HG02884 (cell line): ENCODE data around the gene TERT.

Experiments used
- ATAC-seq: cut with Tn5 transposase; IDR thresholded peaks from one replicate; pipeline ENCODE4 v1.9.1; 2021; ENCODE audit warnings: mild to moderate bottlenecking, moderate library complexity; ENCODE audit not compliant: unreplicated experiment

TERT gene

GRCh38 chr5:1222621-1223277 lies 72.1 kb downstream of the TERT start:
- no peak for ATAC-seq

GRCh38 chr5:1222147-1222546 lies 72.7 kb downstream of the TERT start:
- ATAC-seq, result no peak

- no peak for ATAC-seq
Measured at GRCh38 chr5:1221721-1222120, 73.1 kb downstream of the TERT start.

GRCh38 chr5:1220831-1221230 lies 74.0 kb downstream of the TERT start:
- ATAC-seq, result no peak

- ATAC-seq, result no peak
Measured at GRCh38 chr5:1220351-1220750, 74.5 kb downstream of the TERT start.

GRCh38 chr5:1219768-1220100 lies 75.1 kb downstream of the TERT start:
- no peak for ATAC-seq

- ATAC-seq, result no peak
Measured at GRCh38 chr5:1219098-1219767, 75.6 kb downstream of the TERT start.

- ATAC-seq, result no peak
Measured at GRCh38 chr5:1218351-1219080, 76.4 kb downstream of the TERT start.

- ATAC-seq, result no peak
Measured at GRCh38 chr5:1217596-1218206, 77.2 kb downstream of the TERT start.

- no peak for ATAC-seq
Measured at GRCh38 chr5:1216918-1217295, 78.0 kb downstream of the TERT start.

GRCh38 chr5:1216211-1216917 lies 78.5 kb downstream of the TERT start:
- no peak for ATAC-seq

GRCh38 chr5:1215320-1216096 lies 79.4 kb downstream of the TERT start:
- ATAC-seq, result no peak

- ATAC-seq, result no peak
Measured at GRCh38 chr5:1214936-1215220, 80.0 kb downstream of the TERT start.

GRCh38 chr5:1214163-1214935 lies 80.5 kb downstream of the TERT start:
- ATAC-seq, result no peak

GRCh38 chr5:1213508-1214162 lies 81.2 kb downstream of the TERT start:
- ATAC-seq, result no peak

- ATAC-seq, result no peak
Measured at GRCh38 chr5:1212881-1213280, 82.0 kb downstream of the TERT start.

- ATAC-seq, result no peak
Measured at GRCh38 chr5:1212271-1212670, 82.6 kb downstream of the TERT start.

GRCh38 chr5:1211701-1212100 lies 83.2 kb downstream of the TERT start:
- no peak for ATAC-seq

- ATAC-seq, result no peak
Measured at GRCh38 chr5:1210832-1211251, 84.0 kb downstream of the TERT start.
